SK-N-SH (cell line): ENCODE results near the gene PARP16. TPM values are rescaled to one million over a fixed set of nuclear protein-coding genes. Genes with fewer than 3 reads are reported as not detected.

Experiments
- CTCF ChIA-PET: fragments of 300-600, 350-600 bp; formaldehyde crosslinking; extraction: SDS; loops from one replicate; lab custom pipeline; 2021; lab: Yijun Ruan, JAX
- POLR2A ChIA-PET: fragments of 350-600 bp; sonication (Branson Sonifier 250); formaldehyde crosslinking; extraction: SDS; loops from one replicate; lab custom pipeline; 2020; ENCODE audit warnings: antibody characterized with exemption, inconsistent platforms; lab: Yijun Ruan, JAX
- DNase-seq: peaks from one replicate; pipeline ENCODE4 v3.0.0; 2012
- H2AFZ ChIP-seq: fragments of 200-600 bp; sonication (generic); 2 replicates; pipeline ENCODE4 v1.8.1; 2016; ENCODE audit warnings: antibody characterized with exemption, mild to moderate bottlenecking, low read depth
- H3F3A ChIP-seq: fragments of 200-600 bp; sonication (generic); replicated peaks from 2 replicates; pipeline ENCODE3; 2016; ENCODE audit warnings: antibody characterized with exemption, mild to moderate bottlenecking; ENCODE audit not compliant: insufficient read depth
- H3K27ac ChIP-seq, 2 experiments: fragments of 200-500 bp in 1 of 2; fragments of 200-600 bp in 1 of 2; sonication (Bioruptor generic) in 1 of 2; sonication (generic), shearing (Covaris generic) in 1 of 2; 2 replicates each; pipeline versions ENCODE4 v1.5.1 to v1.6.1; 2014 to 2016; ENCODE audit warnings: low read depth in 2 of 2, inconsistent platforms in 1 of 2, low read length in 1 of 2, mild to moderate bottlenecking in 1 of 2, mixed read lengths in 1 of 2
- H3K27me3 ChIP-seq: fragments of 200-600 bp; sonication (generic), shearing (Covaris generic); 2 replicates; pipeline ENCODE4 v1.6.1; 2016; ENCODE audit warnings: mixed run types; ENCODE audit not compliant: insufficient read depth
- H3K36me3 ChIP-seq, 2 experiments: fragments of 200-500 bp in 1 of 2; fragments of 200-600 bp in 1 of 2; sonication (Bioruptor generic) in 1 of 2; sonication (generic) in 1 of 2; replicated peaks in 1 of 2; 2 replicates each; pipeline versions ENCODE3 to v1.5.1; 2014 to 2016; ENCODE audit warnings: low read length in 1 of 2, mild to moderate bottlenecking in 1 of 2; ENCODE audit not compliant: insufficient read depth in 2 of 2, control insufficient read depth in 1 of 2
- H3K4me1 ChIP-seq, 2 experiments: fragments of 200-500 bp in 1 of 2; fragments of 200-600 bp in 1 of 2; sonication (Bioruptor generic) in 1 of 2; sonication (generic), shearing (Covaris generic) in 1 of 2; 2 replicates each; pipeline versions ENCODE4 v1.5.1 to v1.6.1; 2014 to 2016; ENCODE audit warnings: low read depth in 1 of 2, low read length in 1 of 2, mixed run types in 1 of 2; ENCODE audit not compliant: insufficient read depth in 2 of 2, control insufficient read depth in 1 of 2
- H3K4me2 ChIP-seq: fragments of 200-600 bp; sonication (generic), shearing (Covaris generic); 2 replicates; pipeline ENCODE4 v1.6.1; 2017; ENCODE audit warnings: mixed run types
- H3K4me3 ChIP-seq, 2 experiments: fragments of 200-500 bp in 1 of 2; fragments of 200-600 bp in 1 of 2; sonication (Bioruptor generic) in 1 of 2; sonication (generic), shearing (Covaris generic) in 1 of 2; 2 replicates each; pipeline versions ENCODE4 v1.5.1 to v1.8.1; 2014 to 2016; ENCODE audit warnings: low read depth in 2 of 2, inconsistent platforms in 1 of 2, low read length in 1 of 2, mild to moderate bottlenecking in 1 of 2, mixed read lengths in 1 of 2, moderate library complexity in 1 of 2
- H3K79me2 ChIP-seq: fragments of 200-600 bp; sonication (generic); 2 replicates; pipeline ENCODE4 v1.8.1; 2017; ENCODE audit warnings: mild to moderate bottlenecking; ENCODE audit not compliant: insufficient read depth
- H3K9ac ChIP-seq: fragments of 200-600 bp; sonication (generic); 2 replicates; pipeline ENCODE4 v1.6.1; 2017; ENCODE audit warnings: mixed run types
- H3K9me2 ChIP-seq: fragments of 200-600 bp; sonication (generic); 2 replicates; pipeline ENCODE4 v1.6.1; 2017; ENCODE audit warnings: mixed run types
- H3K9me3 ChIP-seq: fragments of 200-600 bp; sonication (generic); 2 replicates; pipeline ENCODE4 v1.6.1; 2017; ENCODE audit warnings: mixed run types, mild to moderate bottlenecking, moderate library complexity
- H4K20me1 ChIP-seq: fragments of 200-600 bp; sonication (generic); 2 replicates; pipeline ENCODE4 v1.6.1; 2017; ENCODE audit warnings: mild to moderate bottlenecking, mixed run types; ENCODE audit not compliant: insufficient read depth
- CHD2 ChIP-seq: fragments of 150-350 bp; IDR thresholded peaks from 2 replicates; pipeline ENCODE4 v1.6.1; 2018; ENCODE audit warnings: low read length; ENCODE audit not compliant: partially characterized antibody
- EP300 ChIP-seq, 2 experiments: IDR thresholded peaks; 2 replicates each; pipeline versions ENCODE4 v1.4.0 to v1.6.1; 2012; ENCODE audit warnings: borderline replicate concordance in 1 of 2, low read depth in 1 of 2, low read length in 1 of 2
- FOXJ3 ChIP-seq: sonication (generic); formaldehyde crosslinking; IDR thresholded peaks from 2 replicates; pipeline ENCODE4 v1.5.1; 2020; ENCODE audit warnings: mild to moderate bottlenecking, missing genetic modification reagents
- MXI1 ChIP-seq: IDR thresholded peaks from 2 replicates; pipeline ENCODE4 v1.6.1; 2012; ENCODE audit warnings: mild to moderate bottlenecking, low read depth, low read length, improper control_type of control experiment
- NFIC ChIP-seq: IDR thresholded peaks from 2 replicates; pipeline ENCODE4 v1.4.0; 2012; ENCODE audit warnings: borderline replicate concordance
- NRF1 ChIP-seq: IDR thresholded peaks from 2 replicates; pipeline ENCODE4 v1.6.1; 2012; ENCODE audit warnings: low read depth, mild to moderate bottlenecking, low read length
- RFX5 ChIP-seq: IDR thresholded peaks from 2 replicates; pipeline ENCODE4 v1.6.1; 2012; ENCODE audit warnings: mild to moderate bottlenecking, improper control_type of control experiment, low read length
- SMC3 ChIP-seq: IDR thresholded peaks from 2 replicates; pipeline ENCODE4 v1.6.1; 2012; ENCODE audit warnings: low read depth, low read length, improper control_type of control experiment
- TAF1 ChIP-seq: IDR thresholded peaks from 2 replicates; pipeline ENCODE4 v1.6.1; 2012; ENCODE audit warnings: low read depth, mild to moderate bottlenecking, low read length, moderate library complexity, borderline replicate concordance
- TCF12 ChIP-seq: IDR thresholded peaks from 2 replicates; pipeline ENCODE4 v1.4.0; 2012
- YY1 ChIP-seq: IDR thresholded peaks from 2 replicates; pipeline ENCODE4 v1.4.0; 2012; ENCODE audit warnings: low read depth, mild to moderate bottlenecking
- WGBS: methylation state at CpG from one replicate; pipeline ENCODE4 v1.1.6; 2017; ENCODE audit warnings: low lambda C conversion rate; 5-methylcytosine and 5-hydroxymethylcytosine counted together
- polyA plus RNA-seq, 3 experiments: library from polyadenylated mRNA; depleted of rRNA; stranded (reverse); fragments of >200 nt; gene quantifications; 2 replicates each; pipeline ENCODE4 v1.2.3, GENCODE V29; 2012
- TF ChIP-seq, protein P1 (sequence below): fragments of 200-600 bp; sonication (generic); IDR thresholded peaks from 2 replicates; pipeline ENCODE4 v1.6.1; 2017; ENCODE audit warnings: antibody characterized with exemption, mild to moderate bottlenecking, moderate library complexity
- TF ChIP-seq, protein P2 (sequence below): fragments of 150-350 bp; IDR thresholded peaks from 2 replicates; pipeline ENCODE4 v1.6.1; 2017; ENCODE audit warnings: antibody characterized with exemption, low read length, low read depth, borderline replicate concordance
- TF ChIP-seq, protein P3 (sequence below): IDR thresholded peaks from 2 replicates; pipeline ENCODE4 v1.4.0; 2012; ENCODE audit warnings: low read depth, borderline replicate concordance

Gene PARP16
- polyA plus RNA-seq, 1 of the 3 experiments (the other 2 are of a cell fraction), result 6.3 TPM

DNA sequence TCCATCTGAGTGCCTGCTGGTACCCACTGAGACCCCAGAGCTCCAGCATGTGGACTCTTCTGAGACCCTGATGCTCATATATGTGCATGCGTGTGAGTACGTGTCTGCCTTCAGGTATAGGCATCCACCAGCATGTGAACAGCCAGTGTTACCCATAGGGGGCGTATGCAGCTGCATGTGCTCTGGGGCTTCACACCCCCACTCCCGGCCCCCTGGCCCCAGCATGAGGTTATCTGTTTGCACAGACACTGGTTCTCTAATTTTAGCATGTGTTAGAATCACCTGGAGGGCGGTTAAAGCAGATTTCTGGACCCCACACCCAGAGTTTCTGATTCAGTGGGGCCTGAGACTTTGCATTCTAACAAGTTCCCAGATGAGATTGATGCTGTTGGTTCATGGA, 74.6 kb downstream of the PARP16 start:
- Histone ChIP-seq H3K79me2 (no peaks in the 10 kb centered on the region), H3F3A (no peaks in the 10 kb centered on the region), H3K9me3 (no peaks in the 10 kb centered on the region), H3K36me3 (no peaks in the 10 kb centered on the region), H3K9me2 (no peaks in the 10 kb centered on the region), H3K4me3 (no peak overlapping the region; a peak in 1 of 4 replicates), H3K4me1 (peaks cover 9 to 38% of the 10 kb centered on the region in 2 experiments; a peak in 2 of 4 replicates), H3K27me3 (no peaks in the 10 kb centered on the region), H4K20me1 (no peaks in the 10 kb centered on the region), H3K9ac (no peak overlapping the region), H2AFZ (no peak overlapping the region), H3K27ac (no peak overlapping the region), H3K4me2 (no peak overlapping the region)
- TF ChIP-seq CHD2, result no peak
- TF ChIP-seq, protein P1, sequence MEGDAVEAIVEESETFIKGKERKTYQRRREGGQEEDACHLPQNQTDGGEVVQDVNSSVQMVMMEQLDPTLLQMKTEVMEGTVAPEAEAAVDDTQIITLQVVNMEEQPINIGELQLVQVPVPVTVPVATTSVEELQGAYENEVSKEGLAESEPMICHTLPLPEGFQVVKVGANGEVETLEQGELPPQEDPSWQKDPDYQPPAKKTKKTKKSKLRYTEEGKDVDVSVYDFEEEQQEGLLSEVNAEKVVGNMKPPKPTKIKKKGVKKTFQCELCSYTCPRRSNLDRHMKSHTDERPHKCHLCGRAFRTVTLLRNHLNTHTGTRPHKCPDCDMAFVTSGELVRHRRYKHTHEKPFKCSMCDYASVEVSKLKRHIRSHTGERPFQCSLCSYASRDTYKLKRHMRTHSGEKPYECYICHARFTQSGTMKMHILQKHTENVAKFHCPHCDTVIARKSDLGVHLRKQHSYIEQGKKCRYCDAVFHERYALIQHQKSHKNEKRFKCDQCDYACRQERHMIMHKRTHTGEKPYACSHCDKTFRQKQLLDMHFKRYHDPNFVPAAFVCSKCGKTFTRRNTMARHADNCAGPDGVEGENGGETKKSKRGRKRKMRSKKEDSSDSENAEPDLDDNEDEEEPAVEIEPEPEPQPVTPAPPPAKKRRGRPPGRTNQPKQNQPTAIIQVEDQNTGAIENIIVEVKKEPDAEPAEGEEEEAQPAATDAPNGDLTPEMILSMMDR, result peak; percentile 54
- TF ChIP-seq RFX5, result no peak
- WGBS, result 63% methylated on average over 3 of the region's 5 CpGs
- ChIA-PET CTCF (interaction anchor here (1.0 to 2.3 kb wide), 5 partner anchors 10 to 86 kb away, joined by 5 to 21 read pairs (median 10); no protein-coding TSS in a partner anchor), POLR2A (no interaction called here)
- DNase-seq, result peak; percentile 52

DNA sequence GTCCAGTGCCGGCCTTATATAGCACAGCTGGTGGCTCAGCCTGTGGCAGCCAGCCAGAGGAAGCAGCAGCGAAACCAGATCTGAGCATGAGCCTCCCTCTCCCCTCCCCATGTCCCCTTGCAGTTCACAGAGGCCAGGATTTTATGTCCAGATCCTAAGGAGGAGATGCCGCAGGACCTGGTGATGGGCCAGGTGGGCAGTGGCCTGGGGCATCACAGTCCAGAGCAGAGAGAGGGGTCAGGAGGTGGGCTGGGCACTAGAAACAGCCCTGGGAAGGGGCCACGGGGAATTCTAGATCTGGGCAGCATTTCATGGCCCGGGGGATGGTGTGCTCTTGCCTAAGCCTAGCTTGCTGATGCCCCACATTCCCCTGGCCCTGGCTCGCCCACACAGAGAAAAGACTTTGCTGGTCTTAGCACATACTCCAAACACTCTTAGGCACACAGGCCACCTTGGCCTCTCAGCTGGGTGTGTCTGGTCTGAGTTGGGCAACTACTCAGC, 75.2 kb downstream of the PARP16 start:
- POLR2A ChIA-PET, result no interaction called here
- no peak overlapping the region for H3K4me2 ChIP-seq
- DNase-seq, result peak; percentile 78

DNA sequence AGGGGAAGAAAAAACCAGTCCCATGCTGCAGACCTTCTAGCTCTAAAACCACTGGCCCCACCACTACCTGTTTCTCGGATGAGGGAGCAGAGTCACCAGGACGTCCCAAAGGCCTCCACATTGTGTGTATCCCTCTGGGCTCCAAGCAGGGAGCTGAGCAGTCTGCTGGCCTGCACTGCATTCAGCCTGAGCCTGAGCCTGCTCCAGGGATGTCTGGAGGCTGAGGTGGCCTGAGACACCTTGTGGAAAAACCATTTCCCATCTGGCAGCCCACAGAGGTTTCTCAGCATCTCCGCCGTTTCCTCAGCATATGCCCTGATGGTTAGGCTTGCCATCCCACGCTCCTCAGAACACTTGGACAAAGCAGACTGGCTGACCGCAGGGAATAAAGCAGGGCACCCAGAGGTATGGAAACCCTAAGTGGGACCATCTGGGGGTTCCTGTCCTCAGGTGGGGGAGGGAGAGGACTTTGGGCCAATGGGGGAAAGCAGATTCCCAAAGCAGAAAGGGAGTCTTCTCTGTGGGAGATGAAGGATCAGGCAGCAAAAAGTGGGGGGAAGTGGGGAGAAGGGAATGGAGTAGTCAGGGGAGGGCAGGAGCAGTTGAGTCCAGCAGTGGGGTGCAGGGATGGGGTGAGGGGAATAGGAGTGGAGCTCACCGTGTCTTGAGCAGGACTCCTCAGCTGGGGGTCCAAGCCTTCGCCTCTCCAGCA, 75.8 kb downstream of the PARP16 start, which contains the start of gene CILP:
TSS of gene CILP (minus strand) at position 704 of the 712 bp plus-strand sequence. CDS start 1,718 bp downstream, outside the sequence.
- Histone ChIP-seq H3K79me2 (no peaks in the 10 kb centered on the region), H3K9me2 (no peaks in the 10 kb centered on the region), H3K4me2 (no peak within 1 kb of the TSS), H3K4me1 (peaks cover 9 to 38% of the 10 kb centered on the region in 2 experiments; a peak in 2 of 4 replicates), H3K9ac (no peak within 1 kb of the TSS), H3K9me3 (no peaks in the 10 kb centered on the region), H2AFZ (no peak within 1 kb of the TSS), H3K27me3 (no peaks in the 10 kb centered on the region), H4K20me1 (no peaks in the 10 kb centered on the region), H3K27ac (peak within 1 kb of the TSS in 1 of 2 experiments; percentile 47; a peak in 1 of 4 replicates), H3F3A (no peaks in the 10 kb centered on the region), H3K36me3 (no peaks in the 10 kb centered on the region), H3K4me3 (no peak within 1 kb of the TSS; a peak in 1 of 4 replicates)
- WGBS, result 80% methylated on average over 7 of the region's 8 CpGs
- no peak for DNase-seq
- POLR2A ChIA-PET, result interaction anchor here (0.6 kb wide), 1 partner anchor 8 kb away, joined by 3 read pairs; no protein-coding TSS in a partner anchor
- CTCF ChIA-PET, result interaction anchor here (1.0 to 2.3 kb wide), 7 partner anchors 8 to 87 kb away, joined by 3 to 21 read pairs (median 5); no protein-coding TSS in a partner anchor
- no peak for TF ChIP-seq CHD2
- TF ChIP-seq NRF1, result no peak
- no peak for TF ChIP-seq MXI1
- TF ChIP-seq, protein P2, sequence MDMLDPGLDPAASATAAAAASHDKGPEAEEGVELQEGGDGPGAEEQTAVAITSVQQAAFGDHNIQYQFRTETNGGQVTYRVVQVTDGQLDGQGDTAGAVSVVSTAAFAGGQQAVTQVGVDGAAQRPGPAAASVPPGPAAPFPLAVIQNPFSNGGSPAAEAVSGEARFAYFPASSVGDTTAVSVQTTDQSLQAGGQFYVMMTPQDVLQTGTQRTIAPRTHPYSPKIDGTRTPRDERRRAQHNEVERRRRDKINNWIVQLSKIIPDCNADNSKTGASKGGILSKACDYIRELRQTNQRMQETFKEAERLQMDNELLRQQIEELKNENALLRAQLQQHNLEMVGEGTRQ, result no peak
- TF ChIP-seq, protein P3, sequence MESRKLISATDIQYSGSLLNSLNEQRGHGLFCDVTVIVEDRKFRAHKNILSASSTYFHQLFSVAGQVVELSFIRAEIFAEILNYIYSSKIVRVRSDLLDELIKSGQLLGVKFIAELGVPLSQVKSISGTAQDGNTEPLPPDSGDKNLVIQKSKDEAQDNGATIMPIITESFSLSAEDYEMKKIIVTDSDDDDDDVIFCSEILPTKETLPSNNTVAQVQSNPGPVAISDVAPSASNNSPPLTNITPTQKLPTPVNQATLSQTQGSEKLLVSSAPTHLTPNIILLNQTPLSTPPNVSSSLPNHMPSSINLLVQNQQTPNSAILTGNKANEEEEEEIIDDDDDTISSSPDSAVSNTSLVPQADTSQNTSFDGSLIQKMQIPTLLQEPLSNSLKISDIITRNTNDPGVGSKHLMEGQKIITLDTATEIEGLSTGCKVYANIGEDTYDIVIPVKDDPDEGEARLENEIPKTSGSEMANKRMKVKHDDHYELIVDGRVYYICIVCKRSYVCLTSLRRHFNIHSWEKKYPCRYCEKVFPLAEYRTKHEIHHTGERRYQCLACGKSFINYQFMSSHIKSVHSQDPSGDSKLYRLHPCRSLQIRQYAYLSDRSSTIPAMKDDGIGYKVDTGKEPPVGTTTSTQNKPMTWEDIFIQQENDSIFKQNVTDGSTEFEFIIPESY, result no peak
- no peak for TF ChIP-seq SMC3
- no peak for TF ChIP-seq RFX5
- no peak for TF ChIP-seq TAF1
- no peak for TF ChIP-seq TCF12
- no peak for TF ChIP-seq YY1
- TF ChIP-seq FOXJ3, result no peak

More for the DNA sequence above, 75.2 kb downstream of the PARP16 start:
- peaks cover 9 to 38% of the 10 kb centered on the region in 2 experiments; a peak in 2 of 4 replicates for H3K4me1 ChIP-seq
- WGBS, result 36% methylated on average over 4 of the region's 6 CpGs
- no peak overlapping the region for H3K4me3 ChIP-seq
- no peaks in the 10 kb centered on the region for H3K36me3 ChIP-seq
- no peaks in the 10 kb centered on the region for H4K20me1 ChIP-seq
- H3F3A ChIP-seq, result no peaks in the 10 kb centered on the region
- H3K79me2 ChIP-seq, result no peaks in the 10 kb centered on the region
- no peaks in the 10 kb centered on the region for H3K9me2 ChIP-seq
- H3K27me3 ChIP-seq, result no peaks in the 10 kb centered on the region
- H3K27ac ChIP-seq, result peak overlapping the region in 1 of 2 experiments; percentile 47; a peak in 1 of 4 replicates
- H3K9ac ChIP-seq, result no peak overlapping the region
- H3K9me3 ChIP-seq, result no peaks in the 10 kb centered on the region
- CTCF ChIA-PET, result interaction anchor here (1.0 to 2.3 kb wide), 6 partner anchors 9 to 86 kb away, joined by 3 to 21 read pairs (median 8); no protein-coding TSS in a partner anchor
- no peak overlapping the region for H2AFZ ChIP-seq
- no peak for TF ChIP-seq TAF1
- TF ChIP-seq EP300 (IDR thresholded peaks at IDR 0.05; ENCODE audit: borderline replicate concordance in 1 of 2, low read depth in 1 of 2, low read length in 1 of 2), result no peak
- no peak for TF ChIP-seq NFIC
